ENCODE results near the gene CNBP. TPM values are rescaled to one million over a fixed set of nuclear protein-coding genes. Genes with fewer than 3 reads are reported as not detected.
"Not testable (repeated sequence)": the region's sequence is repeated elsewhere in the genome, so short reads cannot be mapped to it uniquely, and the experiment has no call there.

The CNBP gene
- total and polyA plus RNA-seq, 2 donors (not counting 1 experiment from before 2014, with no cell fraction given), result 317 to 369 TPM

DNA sequence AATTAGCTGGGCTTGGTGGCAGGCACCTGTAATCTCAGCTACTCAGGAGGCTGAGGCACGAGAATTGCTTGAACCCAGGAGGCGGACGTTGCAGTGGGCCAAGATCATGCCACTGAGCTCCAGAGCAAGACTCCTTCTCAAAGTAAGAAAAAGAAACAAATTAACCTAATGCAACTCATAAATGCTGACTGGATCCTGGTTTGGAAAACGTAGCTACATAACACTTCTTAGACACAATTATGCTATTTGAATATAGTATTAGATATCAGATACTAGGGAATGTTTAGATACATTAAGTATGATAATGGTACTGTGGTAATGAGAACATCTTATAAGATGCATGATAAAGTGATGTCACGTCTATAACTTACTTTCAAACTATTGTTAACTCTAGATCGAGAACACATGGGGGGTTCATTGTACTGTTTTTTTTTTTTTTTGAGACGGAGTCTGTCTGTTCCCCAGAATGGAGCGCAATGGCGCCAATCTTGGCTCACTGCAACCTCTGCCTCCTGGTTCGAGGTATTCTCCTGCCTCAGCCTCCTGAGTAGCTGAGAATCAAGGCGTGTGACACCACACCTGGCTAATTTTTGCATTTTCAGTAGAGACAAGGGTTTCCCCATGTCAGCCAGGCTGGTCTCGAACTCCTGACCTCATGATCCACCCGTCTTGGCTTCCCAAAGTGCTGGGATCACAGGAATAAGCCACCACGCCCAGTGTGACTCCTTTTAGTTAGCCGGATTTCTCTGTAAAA, 16.9 kb downstream of the CNBP start:
- Histone ChIP-seq H4K20me1 (ENCODE audit: control insufficient read depth, extremely low read depth, insufficient read depth, low read length) (no peaks in the 10 kb centered on the region), H3K9ac (ENCODE audit: insufficient read depth, low read length) (no peak overlapping the region), H3K36me3 (ENCODE audit: control insufficient read depth, insufficient read depth, low read length) (peaks cover 22% of the 10 kb centered on the region), H3K4me1 (ENCODE audit: control insufficient read depth, extremely low read depth, insufficient read depth, low read length) (peaks cover 3% of the 10 kb centered on the region), H3K4me2 (ENCODE audit: extremely low read depth, insufficient read depth, low read length) (no peak overlapping the region), H3K4me3 (replicated peaks in 1 of 4; ENCODE audit: control extremely low read depth in 1 of 4, insufficient read depth in 1 of 4, low read depth in 3 of 4, low read length in 4 of 4) (no peak overlapping the region), H3K9me3 (ENCODE audit: control insufficient read depth, insufficient read depth, low read depth, low read length) (no peaks in the 10 kb centered on the region), H3K27ac (ENCODE audit: insufficient read depth, low read length) (no peak overlapping the region), H3K79me2 (ENCODE audit: control insufficient read depth, insufficient read depth, low read length) (peaks cover 19% of the 10 kb centered on the region), H3K27me3 (ENCODE audit: control insufficient read depth, insufficient read depth, low read length) (no peaks in the 10 kb centered on the region), H2AFZ (ENCODE audit: low read length) (no peak overlapping the region)
- TF ChIP-seq CTCF (conservative IDR thresholded peaks at IDR 0.05 in 1 of 2, IDR thresholded peaks at IDR 0.05 in 1 of 2; ENCODE audit: low read depth in 1 of 2, low read length in 2 of 2), result no peak
- TF ChIP-seq EZH2 (IDR thresholded peaks at IDR 0.05; ENCODE audit: low read length, missing control alignments), result no peak
- no peak for DNase-seq (ENCODE audit: low read depth in 2 of 2)

GRCh38 chr3:129165594-129165993, 18.1 kb downstream of the CNBP start:
- not testable (repeated sequence) for H3K9me3 ChIP-seq (ENCODE audit: control insufficient read depth, insufficient read depth, low read depth, low read length); H2AFZ ChIP-seq (ENCODE audit: low read length); H3K79me2 ChIP-seq (ENCODE audit: control insufficient read depth, insufficient read depth, low read length); H3K27me3 ChIP-seq (ENCODE audit: control insufficient read depth, insufficient read depth, low read length); H3K9ac ChIP-seq (ENCODE audit: insufficient read depth, low read length); H3K4me1 ChIP-seq (ENCODE audit: control insufficient read depth, extremely low read depth, insufficient read depth, low read length); H3K4me2 ChIP-seq (ENCODE audit: extremely low read depth, insufficient read depth, low read length); H3K27ac ChIP-seq (ENCODE audit: insufficient read depth, low read length); H3K4me3 ChIP-seq (replicated peaks in 1 of 4; ENCODE audit: control extremely low read depth in 1 of 4, insufficient read depth in 1 of 4, low read depth in 3 of 4, low read length in 4 of 4); DNase-seq (ENCODE audit: low read depth in 2 of 2); H4K20me1 ChIP-seq (ENCODE audit: control insufficient read depth, extremely low read depth, insufficient read depth, low read length)
- peaks cover 16% of the 10 kb centered on the region for H3K36me3 ChIP-seq (ENCODE audit: control insufficient read depth, insufficient read depth, low read length)

- TF ChIP-seq EZH2 (IDR thresholded peaks at IDR 0.05; ENCODE audit: low read length, missing control alignments) (no peak), CTCF (conservative IDR thresholded peaks at IDR 0.05 in 1 of 2, IDR thresholded peaks at IDR 0.05 in 1 of 2; ENCODE audit: low read depth in 1 of 2, low read length in 2 of 2) (no peak)
- peaks cover 7% of the 10 kb centered on the region for H3K36me3 ChIP-seq (ENCODE audit: control insufficient read depth, insufficient read depth, low read length)
- no peak overlapping the region for H3K4me3 ChIP-seq (replicated peaks in 1 of 4; ENCODE audit: control extremely low read depth in 1 of 4, insufficient read depth in 1 of 4, low read depth in 3 of 4, low read length in 4 of 4)
- H2AFZ ChIP-seq (ENCODE audit: low read length), result no peak overlapping the region
- no peaks in the 10 kb centered on the region for H3K9me3 ChIP-seq (ENCODE audit: control insufficient read depth, insufficient read depth, low read depth, low read length)
- H3K4me1 ChIP-seq (ENCODE audit: control insufficient read depth, extremely low read depth, insufficient read depth, low read length), result peaks cover 4% of the 10 kb centered on the region
- no peaks in the 10 kb centered on the region for H3K27me3 ChIP-seq (ENCODE audit: control insufficient read depth, insufficient read depth, low read length)
- no peak overlapping the region for H3K27ac ChIP-seq (ENCODE audit: insufficient read depth, low read length)
- no peaks in the 10 kb centered on the region for H4K20me1 ChIP-seq (ENCODE audit: control insufficient read depth, extremely low read depth, insufficient read depth, low read length)
- DNase-seq (ENCODE audit: low read depth in 2 of 2), result no peak
- H3K4me2 ChIP-seq (ENCODE audit: extremely low read depth, insufficient read depth, low read length), result no peak overlapping the region
- no peak overlapping the region for H3K9ac ChIP-seq (ENCODE audit: insufficient read depth, low read length)
- H3K79me2 ChIP-seq (ENCODE audit: control insufficient read depth, insufficient read depth, low read length), result peaks cover 10% of the 10 kb centered on the region
Observed at GRCh38 chr3:129164500-129164899, 19.2 kb downstream of the CNBP start.

All from fibroblast of lung (primary cell).